ENCODE results near the gene CACNA2D3.

DNA sequence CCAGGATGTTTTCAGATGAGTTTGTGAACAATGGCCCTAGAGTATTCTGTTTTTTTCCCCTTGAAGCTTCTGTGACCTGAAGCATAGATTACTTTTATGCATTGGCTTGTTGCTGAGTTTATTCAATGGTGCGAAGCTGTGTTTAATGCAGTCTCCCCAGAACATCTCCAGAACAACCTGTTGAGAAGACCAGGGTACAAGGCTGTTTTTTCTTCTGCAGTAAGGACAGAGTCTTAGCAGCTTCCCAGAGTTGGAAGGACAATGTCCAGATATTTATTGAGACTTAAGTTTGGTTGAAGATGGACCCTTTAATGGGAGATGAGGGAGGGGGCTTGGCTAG lies 509.9 kb downstream of the CACNA2D3 start:
- TF ChIP-seq, protein P1, sequence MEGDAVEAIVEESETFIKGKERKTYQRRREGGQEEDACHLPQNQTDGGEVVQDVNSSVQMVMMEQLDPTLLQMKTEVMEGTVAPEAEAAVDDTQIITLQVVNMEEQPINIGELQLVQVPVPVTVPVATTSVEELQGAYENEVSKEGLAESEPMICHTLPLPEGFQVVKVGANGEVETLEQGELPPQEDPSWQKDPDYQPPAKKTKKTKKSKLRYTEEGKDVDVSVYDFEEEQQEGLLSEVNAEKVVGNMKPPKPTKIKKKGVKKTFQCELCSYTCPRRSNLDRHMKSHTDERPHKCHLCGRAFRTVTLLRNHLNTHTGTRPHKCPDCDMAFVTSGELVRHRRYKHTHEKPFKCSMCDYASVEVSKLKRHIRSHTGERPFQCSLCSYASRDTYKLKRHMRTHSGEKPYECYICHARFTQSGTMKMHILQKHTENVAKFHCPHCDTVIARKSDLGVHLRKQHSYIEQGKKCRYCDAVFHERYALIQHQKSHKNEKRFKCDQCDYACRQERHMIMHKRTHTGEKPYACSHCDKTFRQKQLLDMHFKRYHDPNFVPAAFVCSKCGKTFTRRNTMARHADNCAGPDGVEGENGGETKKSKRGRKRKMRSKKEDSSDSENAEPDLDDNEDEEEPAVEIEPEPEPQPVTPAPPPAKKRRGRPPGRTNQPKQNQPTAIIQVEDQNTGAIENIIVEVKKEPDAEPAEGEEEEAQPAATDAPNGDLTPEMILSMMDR (IDR thresholded peaks at IDR 0.05), result no peak
- no peak for TF ChIP-seq POLR2A (IDR thresholded peaks at IDR 0.05)

Data from lower leg skin (tissue), 3 donors.